ENCODE measurements around the gene EMX2.

EMX2 gene

DNA sequence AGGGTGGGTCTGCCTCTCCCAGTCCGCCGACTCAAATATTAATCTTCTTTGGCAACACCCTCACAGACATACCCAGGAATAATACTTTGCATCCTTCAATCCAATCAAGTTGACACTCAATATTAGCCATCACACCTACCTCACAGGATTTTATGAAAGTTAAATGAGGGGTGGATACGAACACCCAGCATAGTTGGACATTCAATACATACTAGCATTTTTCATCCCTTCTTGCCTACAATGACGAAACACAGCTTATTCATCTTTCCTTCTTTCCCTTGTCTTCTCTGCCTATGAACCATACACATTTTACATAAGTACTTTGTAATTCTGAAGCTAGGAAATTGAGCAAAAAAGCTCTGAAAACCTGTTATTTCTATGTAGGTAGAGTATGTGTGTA lies 48.5 kb downstream of the EMX2 start:
- H3K27ac ChIP-seq (ENCODE audit: extremely low read depth, low read depth, low read length) = no peak overlapping the region
- TF ChIP-seq ZNF768 (tag by site-specific recombination; IDR thresholded peaks at IDR 0.05) = no peak
- no peak for TF ChIP-seq PRDM1 (tag by site-specific recombination; IDR thresholded peaks at IDR 0.05)
- no peak for TF ChIP-seq GLI2 (tag by site-specific recombination; IDR thresholded peaks at IDR 0.05; ENCODE audit: borderline replicate concordance, low read depth)
- no peak for TF ChIP-seq ZNF600 (tag by site-specific recombination; IDR thresholded peaks at IDR 0.05)
- no peak for TF ChIP-seq ZSCAN23 (tag by site-specific recombination; IDR thresholded peaks at IDR 0.05)
- TF ChIP-seq ZNF114 (tag by site-specific recombination; IDR thresholded peaks at IDR 0.05) = no peak
- TF ChIP-seq, protein P1, sequence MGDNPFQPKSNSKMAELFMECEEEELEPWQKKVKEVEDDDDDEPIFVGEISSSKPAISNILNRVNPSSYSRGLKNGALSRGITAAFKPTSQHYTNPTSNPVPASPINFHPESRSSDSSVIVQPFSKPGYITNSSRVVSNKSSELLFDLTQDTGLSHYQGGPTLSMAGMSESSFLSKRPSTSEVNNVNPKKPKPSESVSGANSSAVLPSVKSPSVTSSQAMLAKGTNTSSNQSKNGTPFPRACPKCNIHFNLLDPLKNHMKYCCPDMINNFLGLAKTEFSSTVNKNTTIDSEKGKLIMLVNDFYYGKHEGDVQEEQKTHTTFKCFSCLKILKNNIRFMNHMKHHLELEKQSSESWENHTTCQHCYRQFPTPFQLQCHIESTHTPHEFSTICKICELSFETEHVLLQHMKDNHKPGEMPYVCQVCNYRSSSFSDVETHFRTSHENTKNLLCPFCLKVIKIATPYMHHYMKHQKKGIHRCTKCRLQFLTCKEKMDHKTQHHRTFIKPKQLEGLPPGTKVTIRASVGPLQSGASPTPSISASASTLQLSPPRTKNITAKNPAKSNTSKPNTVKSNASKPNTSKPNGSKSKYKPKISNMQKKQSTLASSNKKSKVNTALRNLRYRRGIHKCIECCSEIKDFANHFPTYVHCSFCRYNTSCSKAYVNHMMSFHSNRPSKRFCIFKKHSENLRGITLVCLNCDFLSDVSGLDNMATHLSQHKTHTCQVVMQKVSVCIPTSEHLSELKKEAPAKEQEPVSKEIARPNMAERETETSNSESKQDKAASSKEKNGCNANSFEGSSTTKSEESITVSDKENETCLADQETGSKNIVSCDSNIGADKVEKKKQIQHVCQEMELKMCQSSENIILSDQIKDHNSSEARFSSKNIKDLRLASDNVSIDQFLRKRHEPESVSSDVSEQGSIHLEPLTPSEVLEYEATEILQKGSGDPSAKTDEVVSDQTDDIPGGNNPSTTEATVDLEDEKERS (tag by site-specific recombination; IDR thresholded peaks at IDR 0.05) = no peak
- TF ChIP-seq OSR2 (tag by site-specific recombination; IDR thresholded peaks at IDR 0.05) = no peak
- TF ChIP-seq, protein P2, sequence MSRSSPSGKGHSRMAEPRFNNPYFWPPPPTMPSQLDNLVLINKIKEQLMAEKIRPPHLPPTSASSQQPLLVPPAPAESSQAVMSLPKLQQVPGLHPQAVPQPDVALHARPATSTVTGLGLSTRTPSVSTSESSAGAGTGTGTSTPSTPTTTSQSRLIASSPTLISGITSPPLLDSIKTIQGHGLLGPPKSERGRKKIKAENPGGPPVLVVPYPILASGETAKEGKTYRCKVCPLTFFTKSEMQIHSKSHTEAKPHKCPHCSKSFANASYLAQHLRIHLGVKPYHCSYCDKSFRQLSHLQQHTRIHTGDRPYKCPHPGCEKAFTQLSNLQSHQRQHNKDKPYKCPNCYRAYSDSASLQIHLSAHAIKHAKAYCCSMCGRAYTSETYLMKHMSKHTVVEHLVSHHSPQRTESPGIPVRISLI (tag by site-specific recombination; IDR thresholded peaks at IDR 0.05) = no peak
- TF ChIP-seq KLF8 (tag by site-specific recombination; IDR thresholded peaks at IDR 0.05) = no peak
- TF ChIP-seq, protein P3, sequence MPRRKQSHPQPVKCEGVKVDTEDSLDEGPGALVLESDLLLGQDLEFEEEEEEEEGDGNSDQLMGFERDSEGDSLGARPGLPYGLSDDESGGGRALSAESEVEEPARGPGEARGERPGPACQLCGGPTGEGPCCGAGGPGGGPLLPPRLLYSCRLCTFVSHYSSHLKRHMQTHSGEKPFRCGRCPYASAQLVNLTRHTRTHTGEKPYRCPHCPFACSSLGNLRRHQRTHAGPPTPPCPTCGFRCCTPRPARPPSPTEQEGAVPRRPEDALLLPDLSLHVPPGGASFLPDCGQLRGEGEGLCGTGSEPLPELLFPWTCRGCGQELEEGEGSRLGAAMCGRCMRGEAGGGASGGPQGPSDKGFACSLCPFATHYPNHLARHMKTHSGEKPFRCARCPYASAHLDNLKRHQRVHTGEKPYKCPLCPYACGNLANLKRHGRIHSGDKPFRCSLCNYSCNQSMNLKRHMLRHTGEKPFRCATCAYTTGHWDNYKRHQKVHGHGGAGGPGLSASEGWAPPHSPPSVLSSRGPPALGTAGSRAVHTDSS (tag by site-specific recombination; IDR thresholded peaks at IDR 0.05) = no peak
- H3K4me3 ChIP-seq (ENCODE audit: low read depth, low read length) = no peak overlapping the region
- no peaks in the 10 kb centered on the region for H3K4me1 ChIP-seq (ENCODE audit: control insufficient read depth, insufficient read depth, low read length)
- ChIA-PET POLR2A (no interaction called here), CTCF (interaction anchor here (0.8 to 1.0 kb wide), 2 partner anchors 52 to 94 kb away, joined by 3 read pairs; no protein-coding TSS in a partner anchor)
- H3K36me3 ChIP-seq (ENCODE audit: control insufficient read depth in 2 of 2, insufficient read depth in 1 of 2, low read length in 2 of 2) = no peaks in the 10 kb centered on the region
- no peaks in the 10 kb centered on the region for H3K9me3 ChIP-seq (ENCODE audit: control insufficient read depth, insufficient read depth, low read depth, low read length)

DNA sequence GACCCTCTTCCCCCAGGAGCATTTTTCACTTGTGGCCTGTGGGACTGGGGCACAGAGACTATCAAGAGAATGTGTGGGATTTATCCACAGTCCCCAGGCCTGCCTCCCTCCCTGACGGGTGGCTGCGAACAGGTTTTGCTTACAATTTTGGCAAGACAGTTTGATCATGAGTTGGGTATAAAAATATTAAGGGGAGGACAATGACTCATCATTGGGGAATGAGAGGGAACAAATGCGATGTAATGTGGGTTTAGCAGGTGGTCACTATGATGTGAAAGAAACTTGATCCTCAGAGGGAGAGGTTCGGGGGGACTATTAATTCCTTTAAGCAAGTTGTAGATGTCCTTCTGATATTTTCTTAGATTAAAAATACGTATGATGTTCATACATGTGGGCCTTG lies 52.2 kb downstream of the EMX2 start:
- no peak for TF ChIP-seq ZNF416 (tag by site-specific recombination; IDR thresholded peaks at IDR 0.05)
- TF ChIP-seq GLIS1 (tag by site-specific recombination; IDR thresholded peaks at IDR 0.05) = 0 out of 2 replicates have a peak, but pooled peaks have one; percentile 11
- Histone ChIP-seq H3K27ac (ENCODE audit: extremely low read depth, low read depth, low read length) (no peak overlapping the region), H3K36me3 (ENCODE audit: control insufficient read depth in 2 of 2, insufficient read depth in 1 of 2, low read length in 2 of 2) (no peaks in the 10 kb centered on the region), H3K4me3 (ENCODE audit: low read depth, low read length) (no peak overlapping the region), H3K9me3 (ENCODE audit: control insufficient read depth, insufficient read depth, low read depth, low read length) (no peaks in the 10 kb centered on the region), H3K4me1 (ENCODE audit: control insufficient read depth, insufficient read depth, low read length) (no peaks in the 10 kb centered on the region)
- ChIA-PET POLR2A (no interaction called here), CTCF (interaction anchor here (1.1 kb wide), 1 partner anchor 152 kb away, joined by 3 read pairs; no protein-coding TSS in a partner anchor)

DNA sequence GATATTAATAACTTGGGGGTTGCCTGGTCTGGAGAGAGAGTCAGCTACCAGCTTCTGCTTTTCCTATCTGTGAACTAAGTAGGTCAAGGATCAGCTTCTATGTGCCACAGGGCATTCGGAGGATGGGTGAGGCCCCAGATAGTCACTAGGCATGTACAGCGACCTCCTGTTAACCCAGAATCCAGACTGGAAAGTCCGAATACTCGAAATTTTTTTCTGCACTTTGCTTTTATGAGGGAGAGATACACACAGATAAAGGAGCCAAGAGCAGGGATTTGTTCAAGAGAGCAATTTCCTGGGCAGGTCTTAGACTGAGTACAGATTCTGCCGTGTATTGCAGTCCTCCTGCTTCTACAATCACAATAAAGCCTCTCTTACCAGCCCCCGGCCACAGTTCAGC lies 54.2 kb downstream of the EMX2 start:
- POLR2A ChIA-PET = no interaction called here
- TF ChIP-seq ZBTB1 (tag by site-specific recombination; IDR thresholded peaks at IDR 0.05) = no peak
- TF ChIP-seq, protein P4, sequence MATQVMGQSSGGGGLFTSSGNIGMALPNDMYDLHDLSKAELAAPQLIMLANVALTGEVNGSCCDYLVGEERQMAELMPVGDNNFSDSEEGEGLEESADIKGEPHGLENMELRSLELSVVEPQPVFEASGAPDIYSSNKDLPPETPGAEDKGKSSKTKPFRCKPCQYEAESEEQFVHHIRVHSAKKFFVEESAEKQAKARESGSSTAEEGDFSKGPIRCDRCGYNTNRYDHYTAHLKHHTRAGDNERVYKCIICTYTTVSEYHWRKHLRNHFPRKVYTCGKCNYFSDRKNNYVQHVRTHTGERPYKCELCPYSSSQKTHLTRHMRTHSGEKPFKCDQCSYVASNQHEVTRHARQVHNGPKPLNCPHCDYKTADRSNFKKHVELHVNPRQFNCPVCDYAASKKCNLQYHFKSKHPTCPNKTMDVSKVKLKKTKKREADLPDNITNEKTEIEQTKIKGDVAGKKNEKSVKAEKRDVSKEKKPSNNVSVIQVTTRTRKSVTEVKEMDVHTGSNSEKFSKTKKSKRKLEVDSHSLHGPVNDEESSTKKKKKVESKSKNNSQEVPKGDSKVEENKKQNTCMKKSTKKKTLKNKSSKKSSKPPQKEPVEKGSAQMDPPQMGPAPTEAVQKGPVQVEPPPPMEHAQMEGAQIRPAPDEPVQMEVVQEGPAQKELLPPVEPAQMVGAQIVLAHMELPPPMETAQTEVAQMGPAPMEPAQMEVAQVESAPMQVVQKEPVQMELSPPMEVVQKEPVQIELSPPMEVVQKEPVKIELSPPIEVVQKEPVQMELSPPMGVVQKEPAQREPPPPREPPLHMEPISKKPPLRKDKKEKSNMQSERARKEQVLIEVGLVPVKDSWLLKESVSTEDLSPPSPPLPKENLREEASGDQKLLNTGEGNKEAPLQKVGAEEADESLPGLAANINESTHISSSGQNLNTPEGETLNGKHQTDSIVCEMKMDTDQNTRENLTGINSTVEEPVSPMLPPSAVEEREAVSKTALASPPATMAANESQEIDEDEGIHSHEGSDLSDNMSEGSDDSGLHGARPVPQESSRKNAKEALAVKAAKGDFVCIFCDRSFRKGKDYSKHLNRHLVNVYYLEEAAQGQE (tag by site-specific recombination; IDR thresholded peaks at IDR 0.05) = no peak
- no peak for TF ChIP-seq BCL11A (tag by site-specific recombination; IDR thresholded peaks at IDR 0.05; ENCODE audit: low read depth)
- no peak for TF ChIP-seq SETDB1 (IDR thresholded peaks at IDR 0.05; ENCODE audit: insufficient read length, low read length)
- TF ChIP-seq, protein P5, sequence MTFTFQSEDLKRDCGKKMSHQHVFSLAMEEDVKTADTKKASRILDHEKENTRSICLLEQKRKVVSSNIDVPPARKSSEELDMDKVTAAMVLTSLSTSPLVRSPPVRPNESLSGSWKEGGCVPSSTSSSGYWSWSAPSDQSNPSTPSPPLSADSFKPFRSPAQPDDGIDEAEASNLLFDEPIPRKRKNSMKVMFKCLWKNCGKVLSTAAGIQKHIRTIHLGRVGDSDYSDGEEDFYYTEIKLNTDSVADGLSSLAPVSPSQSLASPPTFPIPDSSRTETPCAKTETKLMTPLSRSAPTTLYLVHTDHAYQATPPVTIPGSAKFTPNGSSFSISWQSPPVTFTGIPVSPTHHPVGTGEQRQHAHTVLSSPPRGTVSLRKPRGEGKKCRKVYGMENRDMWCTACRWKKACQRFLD (tag by site-specific recombination; IDR thresholded peaks at IDR 0.05) = no peak
- TF ChIP-seq ZNF350 (tag by site-specific recombination; IDR thresholded peaks at IDR 0.05) = no peak
- no peak for TF ChIP-seq ZNF146 (tag by site-specific recombination; IDR thresholded peaks at IDR 0.05)
- TF ChIP-seq, protein P6, sequence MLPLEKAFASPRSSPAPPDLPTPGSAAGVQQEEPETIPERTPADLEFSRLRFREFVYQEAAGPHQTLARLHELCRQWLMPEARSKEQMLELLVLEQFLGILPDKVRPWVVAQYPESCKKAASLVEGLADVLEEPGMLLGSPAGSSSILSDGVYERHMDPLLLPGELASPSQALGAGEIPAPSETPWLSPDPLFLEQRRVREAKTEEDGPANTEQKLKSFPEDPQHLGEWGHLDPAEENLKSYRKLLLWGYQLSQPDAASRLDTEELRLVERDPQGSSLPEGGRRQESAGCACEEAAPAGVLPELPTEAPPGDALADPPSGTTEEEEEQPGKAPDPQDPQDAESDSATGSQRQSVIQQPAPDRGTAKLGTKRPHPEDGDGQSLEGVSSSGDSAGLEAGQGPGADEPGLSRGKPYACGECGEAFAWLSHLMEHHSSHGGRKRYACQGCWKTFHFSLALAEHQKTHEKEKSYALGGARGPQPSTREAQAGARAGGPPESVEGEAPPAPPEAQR (tag by site-specific recombination; IDR thresholded peaks at IDR 0.05) = no peak

More for the DNA sequence above, 54.2 kb downstream of the EMX2 start:
- Histone ChIP-seq H3K4me1 (ENCODE audit: control insufficient read depth, insufficient read depth, low read length) (no peaks in the 10 kb centered on the region), H3K4me3 (ENCODE audit: low read depth, low read length) (no peak overlapping the region), H3K36me3 (ENCODE audit: control insufficient read depth in 2 of 2, insufficient read depth in 1 of 2, low read length in 2 of 2) (no peaks in the 10 kb centered on the region), H3K9me3 (ENCODE audit: control insufficient read depth, insufficient read depth, low read depth, low read length) (no peaks in the 10 kb centered on the region), H3K27ac (ENCODE audit: extremely low read depth, low read depth, low read length) (no peak overlapping the region)
- CTCF ChIA-PET = no interaction called here

Measured in HEK293 (cell line).